Stomach smooth muscle (tissue), 2 donors: Measurements from ENCODE around the gene OR2V1.
A peak's percentile ranks its signal among the peaks of the same experiment; 100 is the strongest.
"Not testable (repeated sequence)": the region's sequence is repeated elsewhere in the genome, so short reads cannot be mapped to it uniquely, and the experiment has no call there.

Experiments
- H3K27ac ChIP-seq: one replicate; pipeline ENCODE4 v1.7.0; 2013; ENCODE audit warnings: mild to moderate bottlenecking, low read length, inconsistent platforms
- H3K27me3 ChIP-seq, 2 donors: one replicate each; pipeline ENCODE4 v1.7.0; 2013; ENCODE audit warnings: low read length in 2 of 2; ENCODE audit not compliant: insufficient read depth in 2 of 2, control insufficient read depth in 1 of 2
- H3K36me3 ChIP-seq, 2 donors: one replicate each; pipeline ENCODE4 v1.7.0; 2013; ENCODE audit warnings: low read length in 2 of 2; ENCODE audit not compliant: control insufficient read depth in 2 of 2, insufficient read depth in 2 of 2
- H3K4me1 ChIP-seq: one replicate; pipeline ENCODE4 v1.7.0; 2013; ENCODE audit warnings: low read length; ENCODE audit not compliant: control insufficient read depth, insufficient read depth
- H3K4me3 ChIP-seq, 2 donors: one replicate each; pipeline ENCODE4 v1.7.0; 2013; ENCODE audit warnings: low read length in 2 of 2
- H3K9ac ChIP-seq, 2 donors: one replicate each; pipeline ENCODE4 v1.7.0; 2013; ENCODE audit warnings: low read length in 2 of 2, mild to moderate bottlenecking in 1 of 2
- H3K9me3 ChIP-seq, 2 donors: one replicate each; pipeline ENCODE4 v1.7.0; 2013; ENCODE audit warnings: low read length in 2 of 2; ENCODE audit not compliant: control insufficient read depth in 2 of 2
- donor health status: healthy.
- donor health status: Pancreatic carcinoma.

Gene OR2V1

GRCh38 chr5:181101030-181101641 is 29.8 kb downstream of the OR2V1 start:
- not testable (repeated sequence) for H3K4me1 ChIP-seq, H3K4me3 ChIP-seq, H3K27ac ChIP-seq, H3K9me3 ChIP-seq, H3K36me3 ChIP-seq, H3K9ac ChIP-seq
- peaks cover 19 to 23% of the 10 kb centered on the region in 2 donors for H3K27me3 ChIP-seq

DNA sequence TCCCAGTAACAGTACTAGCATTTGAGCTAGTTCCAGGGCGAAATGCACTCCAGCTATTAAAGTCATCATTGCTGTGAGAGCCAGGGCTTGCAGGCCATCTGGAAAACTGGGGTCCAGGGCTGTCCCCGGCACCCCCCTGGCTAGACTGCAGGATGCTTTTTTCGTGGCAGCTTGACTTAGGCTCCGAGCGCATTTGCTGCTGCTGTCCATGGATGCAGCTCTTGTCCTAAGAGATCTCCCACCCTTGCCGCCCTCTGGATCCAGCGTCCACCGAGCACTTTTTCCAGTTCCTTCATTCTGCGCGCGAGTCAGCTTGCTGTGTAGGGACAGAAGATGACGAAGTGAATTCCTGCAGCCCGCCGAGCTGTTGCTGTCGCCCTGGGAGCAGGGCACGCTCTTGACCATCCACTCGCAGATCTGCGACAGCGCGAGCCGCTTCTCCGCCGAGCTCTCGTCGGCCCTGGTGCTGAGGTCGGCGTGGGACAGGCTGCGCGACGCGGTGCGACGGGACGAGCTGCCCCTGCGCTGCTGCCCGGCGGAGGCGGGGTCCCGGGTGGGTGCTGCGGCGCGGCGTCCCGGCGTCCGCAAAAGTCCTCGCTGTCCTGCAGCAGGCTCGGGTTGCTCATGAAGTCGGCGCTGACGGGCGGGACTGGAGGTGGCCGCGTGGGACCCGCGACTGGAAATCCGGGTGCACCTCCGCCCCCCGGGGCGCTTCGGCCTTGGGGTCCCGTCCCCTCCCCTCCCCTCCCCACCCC is 30.7 kb downstream of the OR2V1 start:
- no peak overlapping the region for H3K9ac ChIP-seq
- H3K4me1 ChIP-seq, result peaks cover 6% of the 10 kb centered on the region
- H3K9me3 ChIP-seq, result no peaks in the 10 kb centered on the region
- H3K4me3 ChIP-seq, result peak overlapping the region in 1 of 2 donors; percentile 35
- H3K36me3 ChIP-seq, result no peaks in the 10 kb centered on the region
- no peak overlapping the region for H3K27ac ChIP-seq
- peaks cover 19 to 22% of the 10 kb centered on the region in 2 donors for H3K27me3 ChIP-seq

DNA sequence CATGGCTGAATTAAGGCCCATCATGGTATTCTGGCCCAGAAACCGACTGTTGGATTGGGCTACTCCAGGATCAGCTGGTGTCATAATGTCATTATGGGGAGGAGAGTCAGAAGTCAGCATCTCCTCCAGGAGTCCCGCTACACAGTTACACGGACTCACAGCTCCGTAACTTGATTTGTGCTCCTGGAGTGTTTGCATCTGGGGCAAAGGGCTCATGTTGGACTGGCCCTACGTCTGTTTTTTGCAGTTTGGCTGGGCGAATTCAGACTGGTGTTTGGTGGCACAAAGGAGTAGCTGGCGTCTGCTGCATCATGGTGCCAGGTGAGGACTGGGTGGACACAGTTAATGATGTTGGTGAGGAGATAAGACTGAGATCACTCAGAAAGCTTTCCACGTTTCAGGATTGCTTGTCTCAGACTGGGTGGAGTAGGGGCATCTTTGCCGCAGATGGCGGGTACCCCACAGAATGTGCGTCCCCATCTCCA is 31.3 kb downstream of the OR2V1 start:
- peaks cover 19 to 20% of the 10 kb centered on the region in 2 donors for H3K27me3 ChIP-seq
- H3K4me1 ChIP-seq, result peaks cover 6% of the 10 kb centered on the region
- no peak overlapping the region for H3K9ac ChIP-seq
- H3K4me3 ChIP-seq, result no peak overlapping the region
- H3K36me3 ChIP-seq, result no peaks in the 10 kb centered on the region
- no peaks in the 10 kb centered on the region for H3K9me3 ChIP-seq
- H3K27ac ChIP-seq, result no peak overlapping the region

DNA sequence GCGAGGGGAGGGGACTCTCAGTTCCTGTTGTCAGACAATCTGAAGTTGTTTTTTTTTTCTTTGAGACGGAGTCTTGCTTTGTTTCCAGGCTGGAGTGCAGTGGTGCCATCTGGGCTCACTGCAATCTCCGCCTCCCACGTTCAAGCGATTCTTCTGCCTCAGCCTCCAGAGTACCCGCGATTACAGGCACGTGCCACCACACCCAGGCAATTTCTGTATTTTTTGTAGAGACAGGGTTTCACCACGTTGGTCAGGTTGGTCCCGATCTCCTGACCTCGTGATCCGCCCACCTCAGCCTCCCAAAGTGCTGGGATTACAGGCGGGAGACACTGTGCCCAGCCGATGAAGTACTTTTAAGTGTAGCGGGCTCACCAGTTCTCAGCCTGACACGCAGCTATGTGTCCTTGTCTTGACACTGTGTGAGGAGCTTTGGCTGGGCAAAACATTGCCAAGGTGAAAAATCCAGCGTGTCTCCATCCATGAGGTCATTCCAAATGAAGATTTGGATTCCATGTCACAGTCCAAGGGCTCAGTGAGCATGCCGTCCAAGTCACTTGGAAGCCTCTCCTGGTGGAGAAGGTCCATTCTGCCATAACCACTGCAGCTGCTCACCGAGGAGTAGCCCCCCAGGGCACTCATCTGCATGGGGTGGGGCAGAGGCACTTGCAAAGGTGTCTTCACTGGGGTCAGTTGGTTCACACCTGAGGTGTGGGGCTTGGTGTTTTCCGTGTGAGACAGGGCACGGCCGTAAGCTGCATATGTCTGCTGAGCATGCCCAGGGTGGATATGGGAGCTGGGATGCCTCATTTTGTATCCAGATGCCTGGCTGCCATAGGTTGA is 32.0 kb downstream of the OR2V1 start:
- Histone ChIP-seq H3K9ac (no peak overlapping the region), H3K27me3 (peaks cover 16 to 19% of the 10 kb centered on the region in 2 donors), H3K27ac (no peak overlapping the region), H3K4me1 (peaks cover 6% of the 10 kb centered on the region), H3K36me3 (no peaks in the 10 kb centered on the region), H3K9me3 (no peaks in the 10 kb centered on the region), H3K4me3 (no peak overlapping the region)

DNA sequence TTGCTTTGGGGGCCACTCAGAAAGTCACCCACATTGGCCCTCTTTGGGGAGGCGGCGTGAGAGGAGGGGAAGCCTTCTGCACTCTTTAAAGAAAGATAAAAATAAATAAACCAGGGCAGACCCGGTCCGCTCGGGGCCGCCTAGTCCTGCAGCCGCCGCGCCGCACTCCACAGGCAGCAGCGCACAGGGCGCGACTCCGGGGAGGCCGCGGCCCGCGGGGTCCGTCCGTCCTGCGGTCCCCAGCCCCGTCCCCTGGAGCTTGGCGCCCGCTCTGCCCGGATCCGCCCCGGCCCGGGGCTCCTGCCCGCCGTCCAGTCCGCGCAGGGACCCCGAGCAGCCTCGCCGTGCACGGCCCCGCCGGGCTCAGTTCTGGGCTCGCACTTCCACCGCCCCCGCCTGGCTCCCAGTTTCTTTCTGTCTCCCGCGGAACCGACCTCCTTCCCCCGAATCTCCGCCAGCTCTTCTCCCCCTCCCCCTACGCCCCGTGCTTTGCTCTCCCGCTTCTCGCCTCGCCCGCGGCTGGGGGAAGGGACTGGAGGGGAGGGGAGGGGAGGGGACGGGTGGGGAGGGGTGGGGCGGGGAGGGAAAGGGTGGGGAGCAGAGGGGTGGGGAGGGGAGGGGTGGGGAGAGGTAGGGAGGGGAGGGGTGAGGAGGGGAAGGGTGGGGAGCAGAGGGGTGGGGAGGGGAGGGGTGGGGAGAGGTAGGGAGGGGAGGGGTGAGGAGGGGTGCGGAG is 33.0 kb downstream of the OR2V1 start:
- not testable (repeated sequence) for H3K9me3 ChIP-seq, H3K27ac ChIP-seq, H3K9ac ChIP-seq, H3K4me1 ChIP-seq, H3K4me3 ChIP-seq, H3K36me3 ChIP-seq
- peaks cover 17 to 19% of the 10 kb centered on the region in 2 donors for H3K27me3 ChIP-seq

DNA sequence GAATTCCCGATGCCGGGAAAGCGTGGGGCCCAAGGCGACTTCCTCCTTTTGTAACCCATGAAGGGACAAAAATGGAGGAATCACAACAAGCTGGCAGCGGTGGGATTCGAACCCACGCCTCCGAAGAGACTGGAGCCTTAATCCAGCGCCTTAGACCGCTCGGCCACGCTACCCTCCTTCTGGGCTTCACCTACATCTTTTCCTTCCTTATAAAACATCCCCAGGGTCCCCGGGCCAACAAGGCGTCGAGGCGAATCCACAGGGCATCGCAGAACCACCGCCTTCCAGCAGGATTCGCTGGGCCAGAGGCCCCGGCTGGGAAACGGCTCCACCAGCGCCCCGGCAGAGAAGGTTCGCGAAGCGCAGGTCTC is 33.6 kb downstream of the OR2V1 start:
- H3K36me3 ChIP-seq, H3K9me3 ChIP-seq, H3K9ac ChIP-seq, H3K27ac ChIP-seq, H3K4me1 ChIP-seq, H3K4me3 ChIP-seq: not testable (repeated sequence)
- H3K27me3 ChIP-seq, result peaks cover 20 to 23% of the 10 kb centered on the region in 2 donors

DNA sequence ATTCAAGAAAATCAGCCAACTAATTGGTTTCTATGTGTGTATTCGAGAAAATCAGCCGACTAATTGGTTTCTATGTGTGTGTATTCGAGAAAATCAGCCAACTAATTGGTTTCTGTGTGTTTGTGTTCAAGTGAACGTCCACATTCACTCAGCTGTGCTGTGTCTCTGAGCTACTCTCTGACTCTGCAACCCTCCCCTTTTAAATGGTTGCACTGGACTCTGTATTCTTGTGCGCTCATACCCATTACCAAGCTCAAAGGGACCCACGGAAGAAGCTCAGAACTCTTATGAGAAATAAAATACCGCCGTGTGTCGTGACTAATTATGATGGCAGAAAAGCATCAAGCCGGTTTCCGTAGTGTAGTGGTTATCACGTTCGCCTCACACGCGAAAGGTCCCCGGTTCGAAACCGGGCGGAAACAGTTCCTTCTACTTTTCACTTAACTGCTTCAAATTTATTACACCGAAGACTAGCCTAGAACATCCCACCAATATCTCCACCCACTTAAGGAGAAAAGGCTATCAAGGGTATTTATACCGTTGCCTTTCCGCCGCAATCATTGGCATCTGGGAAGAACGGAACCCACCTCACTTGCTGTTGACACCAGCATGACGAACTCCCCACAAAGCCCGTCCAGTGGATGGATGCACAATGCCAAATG is 34.1 kb downstream of the OR2V1 start:
- H3K27ac ChIP-seq, H3K9ac ChIP-seq, H3K9me3 ChIP-seq, H3K36me3 ChIP-seq, H3K4me1 ChIP-seq, H3K4me3 ChIP-seq: not testable (repeated sequence)
- H3K27me3 ChIP-seq, result peaks cover 20 to 28% of the 10 kb centered on the region in 2 donors

- not testable (repeated sequence) for H3K4me3 ChIP-seq, H3K4me1 ChIP-seq, H3K9me3 ChIP-seq
Observed at GRCh38 chr5:181095162-181095561, 35.8 kb downstream of the OR2V1 start.

GRCh38 chr5:181092428-181092827 is 38.5 kb downstream of the OR2V1 start:
- H3K4me1 ChIP-seq, result no peaks in the 10 kb centered on the region
- no peak overlapping the region for H3K9ac ChIP-seq
- H3K4me3 ChIP-seq, result no peak overlapping the region
- H3K9me3 ChIP-seq, result no peaks in the 10 kb centered on the region
- no peaks in the 10 kb centered on the region for H3K36me3 ChIP-seq
- H3K27me3 ChIP-seq, result peaks cover 4 to 11% of the 10 kb centered on the region in 2 donors
- H3K27ac ChIP-seq, result no peak overlapping the region

More at GRCh38 chr5:181095162-181095561, 35.8 kb downstream of the OR2V1 start:
- H3K9ac ChIP-seq, H3K27ac ChIP-seq, H3K36me3 ChIP-seq: not testable (repeated sequence)
- H3K27me3 ChIP-seq, result peaks cover 19 to 25% of the 10 kb centered on the region in 2 donors

DNA sequence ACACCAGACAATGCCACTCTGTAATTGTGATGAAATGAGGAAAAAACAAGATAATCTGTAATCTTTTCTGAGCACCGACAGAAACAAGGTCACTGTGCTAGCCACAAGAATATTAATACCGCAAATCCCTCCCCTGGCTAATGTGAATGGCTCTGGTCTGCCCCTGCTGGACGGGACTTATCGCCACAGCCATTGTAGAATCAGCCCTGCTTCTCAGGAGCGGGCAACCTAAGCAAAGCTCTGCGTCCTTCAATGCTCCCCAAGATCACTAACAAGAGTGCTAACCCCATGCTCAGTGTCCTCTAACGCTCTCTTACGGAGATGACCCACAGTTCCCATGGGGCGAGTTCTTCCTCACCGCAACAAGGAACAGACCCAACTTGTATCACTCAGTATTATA is 42.7 kb downstream of the OR2V1 start:
- Histone ChIP-seq H3K27me3 (peaks cover 6 to 11% of the 10 kb centered on the region in 2 donors), H3K27ac (no peak overlapping the region), H3K4me1 (no peaks in the 10 kb centered on the region), H3K4me3 (no peak overlapping the region), H3K9ac (no peak overlapping the region), H3K9me3 (no peaks in the 10 kb centered on the region), H3K36me3 (no peaks in the 10 kb centered on the region)
